Suprapubic skin (tissue), 3 donors: ENCODE data around the gene ZNF800.

Source experiments
- CTCF ChIP-seq, 2 donors: fragments of 200-600 bp in 1 of 2; fragments of 450-650 bp in 1 of 2; sonication (generic) in 1 of 2; IDR thresholded peaks; one replicate each; pipeline ENCODE4 v1.5.1; 2016 to 2019; ENCODE audit warnings: antibody characterized with exemption in 2 of 2, mild to moderate bottlenecking in 1 of 2, moderate library complexity in 1 of 2
- EP300 ChIP-seq: sonication (generic); formaldehyde crosslinking; IDR thresholded peaks from one replicate; pipeline ENCODE4 v1.6.1; 2017; ENCODE audit warnings: antibody characterized with exemption
- POLR2A ChIP-seq, 2 donors: fragments of 450-650 bp; IDR thresholded peaks; one replicate each; pipeline ENCODE4 v1.6.1; 2017; ENCODE audit warnings: antibody characterized with exemption in 2 of 2, mild to moderate bottlenecking in 2 of 2, moderate library complexity in 2 of 2

- TF ChIP-seq CTCF (IDR thresholded peaks at IDR 0.05) = no peak
- TF ChIP-seq POLR2A (IDR thresholded peaks at IDR 0.05) = no peak
- no peak for TF ChIP-seq EP300
These were observed 71.5 kb downstream of the ZNF800 start for GRCh38 chr7:127320974-127321373.
